ENCODE data around the gene FAM83G. TPM values are rescaled to one million over a fixed set of nuclear protein-coding genes. Genes with fewer than 3 reads are reported as not detected.
A peak's percentile ranks its signal among the peaks of the same experiment; 100 is the strongest.

FAM83G gene
- total RNA-seq, 2 donors from 2014 or later = 1.4 to 2.6 TPM

DNA sequence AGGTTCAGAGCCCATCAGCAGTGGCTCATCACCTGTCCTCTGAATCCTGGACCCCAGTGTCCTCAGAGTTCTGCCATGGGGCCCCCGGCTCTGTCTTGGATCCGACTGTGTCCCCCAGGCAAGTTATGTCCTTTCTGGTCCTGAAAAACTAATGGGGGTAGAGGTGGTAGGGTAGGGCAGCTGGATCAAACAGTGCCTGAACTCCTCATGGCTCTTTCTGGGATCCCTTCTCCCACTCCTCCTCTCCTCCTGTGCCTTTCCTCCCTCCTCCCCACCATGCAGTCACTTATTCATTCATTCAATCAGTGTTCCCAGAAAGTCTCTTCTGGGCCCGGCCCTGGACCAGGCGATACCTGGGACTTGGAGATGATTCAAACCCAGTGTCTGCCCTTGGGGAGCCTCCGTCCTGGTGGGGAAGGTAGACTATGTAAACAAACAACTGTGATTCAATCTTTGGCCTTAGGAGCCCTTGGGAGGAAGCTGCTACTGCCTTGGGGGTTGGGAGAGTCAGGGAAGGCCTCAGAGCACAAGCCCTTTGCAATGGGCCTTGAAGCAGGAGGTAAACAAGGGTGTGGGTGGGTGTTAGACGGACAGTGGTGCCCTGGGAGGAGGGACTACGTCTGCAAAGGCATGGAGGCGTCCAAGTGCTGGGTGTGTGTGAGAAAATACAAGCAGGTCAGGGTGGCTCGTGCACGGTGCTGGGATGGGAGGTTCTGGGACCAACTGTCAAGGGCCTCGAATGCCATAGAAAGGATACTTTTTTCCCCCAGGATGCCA lies 6.4 kb upstream of the FAM83G start:
- H3K4me3 Mint-ChIP-seq = no peak overlapping the region
- no peak overlapping the region for H3K27ac Mint-ChIP-seq
- DNase-seq (ENCODE audit: low spot score) = no peak
- H3K9me3 Mint-ChIP-seq = no peaks in the 10 kb centered on the region
- H3K4me1 Mint-ChIP-seq (ENCODE audit: low read depth in 2 of 2) = peaks cover 0 to 6% of the 10 kb centered on the region in 2 donors
- peaks cover 0 to 9% of the 10 kb centered on the region in 2 donors for H3K27me3 Mint-ChIP-seq
- H3K36me3 Mint-ChIP-seq = no peaks in the 10 kb centered on the region
- no peak for ATAC-seq

DNA sequence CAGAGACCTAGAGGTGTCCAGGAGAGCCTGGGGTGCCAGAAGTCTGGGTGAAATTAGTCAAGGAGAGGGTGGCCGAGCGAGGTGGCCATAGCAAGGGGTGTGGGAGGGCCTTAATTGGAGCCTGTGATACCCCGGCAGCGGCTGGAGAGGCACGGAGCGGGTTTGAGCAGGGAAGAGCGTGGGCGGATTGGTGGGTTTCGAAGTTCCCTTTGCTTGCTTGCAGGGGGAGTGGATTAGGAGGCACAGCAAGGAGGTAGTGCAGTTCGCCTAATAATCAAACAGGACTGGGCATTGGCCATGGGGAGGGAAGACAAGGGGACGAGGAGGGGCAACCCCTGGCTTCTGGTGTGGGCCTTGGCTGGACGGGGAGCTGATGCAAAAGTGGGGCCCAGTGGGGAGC lies 5.4 kb upstream of the FAM83G start:
- peaks cover 0 to 6% of the 10 kb centered on the region in 2 donors for H3K4me1 Mint-ChIP-seq (ENCODE audit: low read depth in 2 of 2)
- H3K27me3 Mint-ChIP-seq = peaks cover 0 to 2% of the 10 kb centered on the region in 2 donors
- H3K4me3 Mint-ChIP-seq = no peak overlapping the region
- DNase-seq (ENCODE audit: low spot score) (no peak), ATAC-seq (no peak)
- H3K9me3 Mint-ChIP-seq = no peaks in the 10 kb centered on the region
- H3K27ac Mint-ChIP-seq = no peak overlapping the region
- no peaks in the 10 kb centered on the region for H3K36me3 Mint-ChIP-seq

DNA sequence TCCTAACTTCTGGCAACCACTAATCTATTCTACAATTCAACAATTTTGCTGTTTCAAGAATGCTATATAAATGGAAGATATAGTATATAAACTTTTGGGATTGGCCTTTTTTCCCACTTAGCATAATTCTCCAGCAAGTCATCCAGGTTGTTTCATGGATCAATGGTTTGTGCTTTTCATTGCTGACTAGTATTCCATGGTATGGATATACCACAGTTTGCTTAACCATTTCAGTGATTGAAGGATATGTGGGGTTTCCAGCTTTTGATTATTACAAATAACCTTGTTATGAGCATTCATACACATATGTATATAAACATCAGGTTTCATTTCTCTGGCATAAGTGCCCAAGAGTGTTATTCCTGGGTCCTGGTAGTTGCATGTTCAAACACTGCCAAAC lies 2.1 kb upstream of the FAM83G start:
- no peaks in the 10 kb centered on the region for H3K36me3 Mint-ChIP-seq
- H3K27me3 Mint-ChIP-seq = peaks cover 0 to 2% of the 10 kb centered on the region in 2 donors
- DNase-seq (ENCODE audit: low spot score) = no peak
- peaks cover 8 to 14% of the 10 kb centered on the region in 2 donors for H3K4me1 Mint-ChIP-seq (ENCODE audit: low read depth in 2 of 2)
- H3K9me3 Mint-ChIP-seq = no peaks in the 10 kb centered on the region
- ATAC-seq = no peak
- no peak overlapping the region for H3K4me3 Mint-ChIP-seq
- no peak overlapping the region for H3K27ac Mint-ChIP-seq

DNA sequence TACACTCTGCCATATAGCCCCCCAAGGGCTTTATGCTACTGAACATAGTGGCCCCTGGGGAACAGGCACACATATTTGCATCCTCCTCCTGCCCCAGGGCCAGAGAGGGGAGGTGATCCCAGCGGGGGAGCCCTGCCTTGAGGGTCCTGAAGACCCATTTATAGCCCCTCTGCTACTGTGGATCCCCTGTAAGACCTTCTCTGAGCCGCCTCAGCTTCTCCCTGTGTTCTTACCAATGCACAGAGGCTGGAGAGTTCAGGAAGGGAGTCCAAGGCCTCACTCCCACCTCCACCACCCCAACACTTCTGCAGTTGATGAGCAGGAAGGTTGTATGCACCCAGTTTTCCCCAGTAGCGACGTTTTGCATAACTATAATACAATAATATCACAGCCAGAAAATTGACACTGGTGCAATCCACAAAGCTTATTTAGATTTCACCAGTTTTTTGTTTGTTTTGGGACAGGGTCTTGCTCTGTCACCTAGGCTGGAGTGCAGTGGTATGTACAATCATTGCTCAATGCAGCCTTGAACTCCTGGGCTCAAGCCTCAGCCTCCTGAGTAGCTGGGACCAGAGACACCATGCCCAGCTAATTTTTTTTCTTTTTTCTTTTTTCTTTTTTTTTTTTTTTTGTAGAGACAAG lies 1.3 kb upstream of the FAM83G start:
- H3K27ac Mint-ChIP-seq = no peak overlapping the region

DNA sequence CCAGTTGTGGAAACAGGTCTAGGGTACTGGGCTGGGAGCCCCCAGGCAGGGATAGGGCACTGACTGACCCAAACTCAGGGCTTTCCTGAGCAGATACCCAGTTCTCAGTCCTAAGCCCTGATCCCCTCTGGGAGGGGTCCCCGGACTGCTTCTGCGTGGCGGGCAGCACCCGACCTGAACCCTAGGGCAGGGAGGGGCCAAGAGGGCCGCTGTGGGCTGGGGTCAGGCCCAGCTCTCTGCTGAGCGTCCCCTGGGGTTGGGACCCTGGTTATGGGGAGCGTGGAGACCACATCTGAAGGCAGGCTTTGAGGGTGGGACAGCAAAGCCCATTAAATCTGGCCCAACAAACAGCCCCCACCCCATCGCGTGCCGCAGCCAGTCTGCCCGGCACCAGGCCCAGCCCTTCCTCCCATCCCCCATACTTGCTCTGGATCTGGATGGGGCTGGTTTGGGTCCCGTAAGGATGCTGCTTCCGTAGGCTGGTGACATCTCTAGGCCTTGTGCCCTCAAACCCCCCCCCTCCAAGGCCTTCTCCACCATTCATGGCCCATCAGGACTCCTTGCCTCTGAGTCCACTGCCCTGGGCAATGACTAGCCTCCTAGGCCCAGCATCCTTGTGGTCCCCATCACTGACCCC lies 691 bp upstream of the FAM83G start:
- Mint-ChIP-seq H3K4me1 (ENCODE audit: low read depth in 2 of 2) (peaks cover 8% of the 10 kb centered on the region in 2 donors), H3K4me3 (peak overlapping the region; percentile 44), H3K27me3 (no peaks in the 10 kb centered on the region), H3K36me3 (no peaks in the 10 kb centered on the region), H3K27ac (no peak overlapping the region), H3K9me3 (no peaks in the 10 kb centered on the region)
- DNase-seq (ENCODE audit: low spot score) (no peak), ATAC-seq (peak in 1 of 2 donors; percentile 1)

More for the DNA sequence above, 1.3 kb upstream of the FAM83G start:
- ATAC-seq = no peak
- Mint-ChIP-seq H3K9me3 (no peaks in the 10 kb centered on the region), H3K36me3 (no peaks in the 10 kb centered on the region), H3K4me3 (no peak overlapping the region), H3K27me3 (peaks cover 0 to 1% of the 10 kb centered on the region in 2 donors), H3K4me1 (ENCODE audit: low read depth in 2 of 2) (peaks cover 8 to 10% of the 10 kb centered on the region in 2 donors)
- no peak for DNase-seq (ENCODE audit: low spot score)

DNA sequence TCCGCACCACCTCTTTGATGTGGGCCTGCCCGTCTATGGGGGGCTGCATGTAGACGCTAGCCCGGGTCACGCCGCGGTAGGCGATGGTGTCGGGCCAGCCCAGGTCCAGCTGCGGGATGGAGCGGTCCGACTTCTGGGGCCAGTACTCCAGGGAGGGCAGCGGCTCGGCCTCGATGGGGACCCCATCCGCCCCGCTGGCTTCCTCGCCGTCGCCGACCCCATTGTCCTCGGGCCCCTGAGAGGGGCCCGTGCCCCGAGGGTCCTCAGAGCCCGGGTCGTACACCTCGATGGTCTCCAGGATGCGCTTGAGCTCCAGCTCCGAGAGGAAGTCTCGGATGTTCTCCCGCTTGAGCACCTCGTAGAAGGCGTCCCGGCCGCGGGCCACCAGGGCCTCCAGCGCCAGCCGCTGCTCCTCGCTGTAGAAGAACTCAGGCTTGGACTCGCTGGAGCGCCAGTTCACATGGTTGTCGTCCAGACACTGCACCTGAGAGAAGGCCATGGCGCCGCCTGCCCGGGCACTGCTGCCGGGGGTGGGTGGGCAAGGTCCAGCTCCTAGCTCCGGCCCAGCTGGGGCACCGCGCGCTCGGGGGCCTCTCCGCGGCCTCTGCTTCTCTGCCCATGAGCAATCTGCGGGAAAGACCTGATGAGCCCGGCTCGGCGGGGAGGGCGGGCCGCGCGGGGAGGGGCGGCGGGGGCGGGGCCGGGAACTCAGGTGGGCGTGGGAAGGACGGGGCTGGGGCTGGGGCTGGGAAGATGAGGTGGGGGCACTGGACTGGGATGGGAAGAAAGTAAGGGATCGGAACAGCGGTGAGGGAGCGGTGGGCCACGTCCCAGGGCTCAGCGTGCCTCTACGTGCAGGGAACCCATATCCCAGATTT lies 782 bp downstream of the FAM83G start:
- H3K27ac Mint-ChIP-seq = no peak overlapping the region
- ATAC-seq = peak; percentile 18 to 37
- no peaks in the 10 kb centered on the region for H3K9me3 Mint-ChIP-seq
- no peak for DNase-seq (ENCODE audit: low spot score)
- peaks cover 8% of the 10 kb centered on the region in 2 donors for H3K4me1 Mint-ChIP-seq (ENCODE audit: low read depth in 2 of 2)
- no peaks in the 10 kb centered on the region for H3K36me3 Mint-ChIP-seq
- H3K4me3 Mint-ChIP-seq = peak overlapping the region; percentile 70
- no peaks in the 10 kb centered on the region for H3K27me3 Mint-ChIP-seq

DNA sequence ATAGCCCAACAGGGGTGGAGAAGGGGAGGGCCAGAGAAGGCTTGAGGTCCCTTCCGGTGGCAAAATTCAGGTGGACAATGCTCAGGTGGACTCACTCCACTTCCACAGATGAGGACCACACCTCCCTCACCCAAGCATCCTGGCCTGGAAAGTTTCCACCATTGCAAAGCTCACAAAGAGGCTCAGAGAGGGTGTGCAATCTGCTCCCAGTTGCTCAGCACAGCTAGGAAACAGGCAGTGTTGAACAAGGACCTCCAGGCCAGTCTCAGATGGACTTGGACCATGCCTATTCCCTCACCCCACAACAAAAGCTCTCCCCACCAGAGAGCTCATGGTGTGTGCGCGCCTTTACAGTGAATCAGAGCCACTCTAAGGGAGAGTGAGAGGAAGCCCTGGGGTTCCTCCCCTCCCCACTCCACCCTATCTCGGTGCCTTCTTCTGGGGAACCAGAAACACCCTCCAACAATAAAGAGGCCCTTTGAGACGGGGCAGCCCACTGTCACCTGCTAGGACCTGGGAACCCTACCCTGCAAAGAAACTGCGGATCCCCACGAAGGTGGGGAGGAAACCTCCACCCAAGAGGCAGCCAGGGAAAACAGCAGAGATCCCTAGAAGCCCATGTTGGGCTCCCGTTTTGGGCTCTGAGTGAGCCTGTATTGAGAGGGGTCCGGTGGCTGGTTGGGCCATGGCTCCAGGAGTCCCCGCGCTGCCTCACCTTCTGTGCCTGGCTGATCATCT lies 1.6 kb downstream of the FAM83G start:
- H3K4me3 Mint-ChIP-seq = no peak overlapping the region
- DNase-seq (ENCODE audit: low spot score) = no peak
- H3K4me1 Mint-ChIP-seq (ENCODE audit: low read depth in 2 of 2) = peaks cover 8% of the 10 kb centered on the region in 2 donors
- no peak overlapping the region for H3K27ac Mint-ChIP-seq
- no peaks in the 10 kb centered on the region for H3K9me3 Mint-ChIP-seq
- no peaks in the 10 kb centered on the region for H3K36me3 Mint-ChIP-seq
- ATAC-seq = no peak
- no peaks in the 10 kb centered on the region for H3K27me3 Mint-ChIP-seq

DNA sequence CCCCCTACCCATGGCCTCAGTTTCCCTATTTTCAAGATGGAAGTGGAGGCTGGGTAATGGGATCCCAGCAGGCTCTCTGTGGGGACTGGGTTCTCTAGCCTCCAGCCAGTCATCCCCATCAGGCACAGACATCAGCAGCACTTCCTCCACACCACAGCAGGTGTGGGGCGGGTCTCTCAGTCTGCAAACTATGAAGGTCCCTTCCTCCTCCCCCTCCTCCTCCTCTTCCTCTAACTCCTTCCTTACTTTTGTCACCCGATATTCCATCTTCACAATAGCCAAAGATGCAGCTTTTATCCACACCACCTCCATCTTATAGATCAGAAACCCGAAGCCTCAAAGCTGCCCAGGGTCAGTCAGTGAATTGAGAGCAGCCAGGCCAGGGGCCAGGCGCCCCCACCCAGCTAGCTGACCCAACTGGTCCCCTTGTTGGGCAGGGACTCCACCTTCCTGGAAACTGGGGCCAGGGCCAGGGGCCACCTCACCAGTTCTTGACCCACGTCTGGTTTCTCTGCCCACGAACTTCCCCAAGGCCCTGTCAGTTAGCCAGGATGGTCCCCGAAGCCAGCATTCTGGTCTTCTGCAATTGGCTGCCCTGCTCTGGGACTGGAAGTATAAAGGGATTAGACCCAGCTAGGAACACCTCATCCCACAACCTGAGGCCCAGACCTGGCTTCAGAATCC lies 2.5 kb downstream of the FAM83G start:
- peak overlapping the region; percentile 7 for H3K4me3 Mint-ChIP-seq
- H3K4me1 Mint-ChIP-seq (ENCODE audit: low read depth in 2 of 2) = peaks cover 8% of the 10 kb centered on the region in 2 donors
- DNase-seq (ENCODE audit: low spot score) = no peak
- H3K27me3 Mint-ChIP-seq = no peaks in the 10 kb centered on the region
- H3K27ac Mint-ChIP-seq = no peak overlapping the region
- no peaks in the 10 kb centered on the region for H3K36me3 Mint-ChIP-seq
- H3K9me3 Mint-ChIP-seq = no peaks in the 10 kb centered on the region
- ATAC-seq = no peak

DNA sequence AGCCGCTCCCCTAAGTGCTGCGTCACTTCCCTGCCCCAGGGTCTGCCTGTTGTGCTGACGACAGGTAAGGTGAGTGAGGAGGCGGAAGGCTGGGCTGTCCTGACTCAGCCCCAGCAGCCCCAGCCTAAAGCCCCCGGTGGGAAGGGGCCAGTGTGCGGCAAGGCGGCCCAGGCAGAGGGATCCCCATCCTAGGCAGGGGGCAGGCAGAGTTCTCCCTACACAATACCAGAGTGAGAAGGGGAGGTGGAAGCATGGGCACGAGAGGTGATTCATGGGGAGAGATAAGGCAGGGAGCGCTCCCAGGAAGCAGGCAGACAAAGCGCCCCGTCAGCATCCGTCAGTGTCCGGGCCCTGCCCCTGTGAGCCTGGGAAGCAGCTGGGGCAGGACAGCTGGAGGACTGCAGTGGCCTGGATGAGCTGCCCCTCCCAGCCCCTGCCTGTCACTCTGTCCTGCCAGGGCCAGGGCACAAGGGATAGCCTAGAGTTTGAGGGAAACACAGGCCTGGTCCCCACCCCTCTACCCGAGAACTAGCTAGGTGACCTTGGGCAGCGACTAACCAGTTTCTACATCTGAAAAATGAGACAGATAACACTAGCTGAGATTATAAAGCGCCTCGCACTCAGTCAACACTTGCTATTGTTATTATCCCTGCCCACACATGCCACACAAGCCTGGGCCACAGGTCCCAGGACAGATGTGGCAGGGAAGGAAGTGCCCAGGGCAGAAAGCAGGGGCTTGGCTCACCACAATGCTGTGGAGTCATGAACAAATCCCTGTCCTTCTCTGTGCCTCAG lies 3.8 kb downstream of the FAM83G start:
- peaks cover 3% of the 10 kb centered on the region for H3K36me3 Mint-ChIP-seq
- no peak overlapping the region for H3K27ac Mint-ChIP-seq
- no peaks in the 10 kb centered on the region for H3K27me3 Mint-ChIP-seq
- H3K4me3 Mint-ChIP-seq = no peak overlapping the region
- no peaks in the 10 kb centered on the region for H3K9me3 Mint-ChIP-seq
- peaks cover 8% of the 10 kb centered on the region in 2 donors for H3K4me1 Mint-ChIP-seq (ENCODE audit: low read depth in 2 of 2)
- no peak for DNase-seq (ENCODE audit: low spot score)
- ATAC-seq = no peak

DNA sequence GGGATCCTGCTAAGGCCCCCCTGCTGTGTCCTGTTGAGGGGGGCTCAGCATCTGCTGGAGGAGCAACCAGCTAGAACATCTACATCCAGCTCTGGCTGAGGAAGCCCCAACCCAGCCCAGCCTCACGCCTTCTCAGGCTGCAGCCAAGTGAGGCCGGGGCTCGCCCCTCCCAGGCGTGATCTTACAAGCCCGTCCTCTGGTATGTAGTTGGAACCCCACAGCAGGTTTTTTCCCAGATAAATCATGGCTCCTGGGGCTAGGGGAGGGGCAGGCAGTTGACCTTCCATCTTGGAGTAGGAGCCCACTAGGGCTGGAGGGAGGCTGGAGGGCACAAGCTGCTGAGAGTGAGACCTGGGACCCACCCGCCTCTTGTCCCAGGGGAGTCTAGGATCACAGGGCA lies 4.7 kb downstream of the FAM83G start:
- no peaks in the 10 kb centered on the region for H3K27me3 Mint-ChIP-seq
- H3K4me3 Mint-ChIP-seq = no peak overlapping the region
- ATAC-seq (no peak), DNase-seq (ENCODE audit: low spot score) (no peak)
- peaks cover 8% of the 10 kb centered on the region in 2 donors for H3K4me1 Mint-ChIP-seq (ENCODE audit: low read depth in 2 of 2)
- peaks cover 11% of the 10 kb centered on the region for H3K36me3 Mint-ChIP-seq
- H3K9me3 Mint-ChIP-seq = no peaks in the 10 kb centered on the region
- no peak overlapping the region for H3K27ac Mint-ChIP-seq

DNA sequence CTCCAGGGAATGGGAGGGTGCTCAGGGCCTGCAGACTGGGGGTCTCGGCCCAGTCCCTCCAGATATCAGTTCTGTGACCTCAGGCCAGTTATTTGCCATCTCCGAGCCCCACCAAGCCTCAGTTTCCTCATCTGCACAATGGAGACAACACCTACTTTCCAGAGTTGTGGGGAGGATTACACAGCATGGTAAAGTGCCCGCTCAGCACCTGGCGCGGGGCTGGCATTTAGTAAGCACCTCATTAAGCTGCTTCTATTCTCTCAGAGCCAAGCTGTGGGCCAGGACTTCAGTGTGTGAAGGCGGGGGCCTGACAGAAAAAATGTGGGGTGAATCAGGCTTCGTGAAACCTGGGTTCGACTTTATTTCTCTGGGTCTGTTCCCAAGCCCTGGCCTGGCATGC lies 5.2 kb downstream of the FAM83G start:
- DNase-seq (ENCODE audit: low spot score) = no peak

DNA sequence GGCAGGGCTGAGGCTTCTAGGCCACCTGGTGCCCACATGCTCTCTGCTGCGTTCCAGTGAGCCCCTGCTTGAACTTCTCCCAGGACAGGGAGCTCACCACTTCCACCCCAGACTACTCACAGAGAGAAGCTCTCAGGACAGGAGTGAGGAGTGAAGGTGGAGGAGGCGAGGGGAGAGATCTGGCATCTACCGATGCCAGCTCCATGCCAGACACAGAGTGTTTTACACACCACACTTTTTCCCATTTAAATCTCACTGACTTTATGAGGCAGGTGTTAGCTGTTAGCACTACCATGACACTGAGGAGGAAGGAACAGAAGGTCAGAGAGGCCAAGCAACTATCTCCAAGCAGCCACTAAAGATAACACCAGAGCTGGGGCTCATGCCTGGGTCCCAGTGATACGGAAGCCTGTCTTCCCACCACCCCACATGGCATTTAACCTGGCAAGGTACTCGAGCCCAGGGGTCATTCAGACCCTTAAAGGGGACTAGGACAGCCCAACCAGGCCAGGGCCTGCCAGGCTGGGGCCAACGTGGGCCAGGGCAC lies 6.8 kb downstream of the FAM83G start:
- H3K36me3 Mint-ChIP-seq = peaks cover 13% of the 10 kb centered on the region
- ATAC-seq (no peak), DNase-seq (ENCODE audit: low spot score) (no peak)
- H3K4me1 Mint-ChIP-seq (ENCODE audit: low read depth in 2 of 2) = peaks cover 23% of the 10 kb centered on the region in 2 donors
- H3K4me3 Mint-ChIP-seq = no peak overlapping the region
- no peaks in the 10 kb centered on the region for H3K9me3 Mint-ChIP-seq
- H3K27ac Mint-ChIP-seq = no peak overlapping the region
- peaks cover 0 to 4% of the 10 kb centered on the region in 2 donors for H3K27me3 Mint-ChIP-seq

More for the DNA sequence above, 5.2 kb downstream of the FAM83G start:
- ATAC-seq = no peak
- Mint-ChIP-seq H3K27me3 (no peaks in the 10 kb centered on the region), H3K9me3 (no peaks in the 10 kb centered on the region), H3K36me3 (peaks cover 13% of the 10 kb centered on the region), H3K4me1 (ENCODE audit: low read depth in 2 of 2) (peaks cover 8% of the 10 kb centered on the region in 2 donors), H3K4me3 (no peak overlapping the region), H3K27ac (no peak overlapping the region)
